ENCODE data around the gene KDM6A.

KDM6A gene

DNA sequence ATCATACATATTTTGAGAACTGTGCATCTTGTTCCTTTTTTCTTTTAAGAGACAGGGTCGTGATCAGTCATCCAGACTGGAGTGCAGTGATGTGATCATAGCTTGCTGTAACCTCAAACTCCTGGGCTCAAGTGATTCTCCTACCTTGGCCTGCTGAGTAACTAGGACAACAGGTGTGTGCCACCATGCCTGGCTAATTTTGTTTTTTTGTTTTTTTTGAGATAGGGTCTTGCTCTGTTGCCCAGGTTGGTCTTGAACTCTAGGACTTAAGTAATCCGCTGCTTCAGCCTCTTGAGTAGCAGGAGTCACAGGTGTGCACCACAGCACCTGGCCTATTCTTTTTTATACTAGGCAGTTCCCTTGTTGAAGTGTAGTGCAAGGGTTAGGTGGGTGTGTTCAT is 24.6 kb downstream of the KDM6A start:
- TF ChIP-seq, protein P1, sequence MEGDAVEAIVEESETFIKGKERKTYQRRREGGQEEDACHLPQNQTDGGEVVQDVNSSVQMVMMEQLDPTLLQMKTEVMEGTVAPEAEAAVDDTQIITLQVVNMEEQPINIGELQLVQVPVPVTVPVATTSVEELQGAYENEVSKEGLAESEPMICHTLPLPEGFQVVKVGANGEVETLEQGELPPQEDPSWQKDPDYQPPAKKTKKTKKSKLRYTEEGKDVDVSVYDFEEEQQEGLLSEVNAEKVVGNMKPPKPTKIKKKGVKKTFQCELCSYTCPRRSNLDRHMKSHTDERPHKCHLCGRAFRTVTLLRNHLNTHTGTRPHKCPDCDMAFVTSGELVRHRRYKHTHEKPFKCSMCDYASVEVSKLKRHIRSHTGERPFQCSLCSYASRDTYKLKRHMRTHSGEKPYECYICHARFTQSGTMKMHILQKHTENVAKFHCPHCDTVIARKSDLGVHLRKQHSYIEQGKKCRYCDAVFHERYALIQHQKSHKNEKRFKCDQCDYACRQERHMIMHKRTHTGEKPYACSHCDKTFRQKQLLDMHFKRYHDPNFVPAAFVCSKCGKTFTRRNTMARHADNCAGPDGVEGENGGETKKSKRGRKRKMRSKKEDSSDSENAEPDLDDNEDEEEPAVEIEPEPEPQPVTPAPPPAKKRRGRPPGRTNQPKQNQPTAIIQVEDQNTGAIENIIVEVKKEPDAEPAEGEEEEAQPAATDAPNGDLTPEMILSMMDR (IDR thresholded peaks at IDR 0.05; ENCODE audit: extremely low read depth, insufficient read depth, missing control alignments) = no peak
- in situ Hi-C loops (cut with MboI; ENCODE audit: low pct_unique_long_range_greater_than_20kb, low sequenced_read_pairs, unreplicated experiment) = no loop called here
- no peak for DNase-seq (ENCODE audit: low spot score)

DNA sequence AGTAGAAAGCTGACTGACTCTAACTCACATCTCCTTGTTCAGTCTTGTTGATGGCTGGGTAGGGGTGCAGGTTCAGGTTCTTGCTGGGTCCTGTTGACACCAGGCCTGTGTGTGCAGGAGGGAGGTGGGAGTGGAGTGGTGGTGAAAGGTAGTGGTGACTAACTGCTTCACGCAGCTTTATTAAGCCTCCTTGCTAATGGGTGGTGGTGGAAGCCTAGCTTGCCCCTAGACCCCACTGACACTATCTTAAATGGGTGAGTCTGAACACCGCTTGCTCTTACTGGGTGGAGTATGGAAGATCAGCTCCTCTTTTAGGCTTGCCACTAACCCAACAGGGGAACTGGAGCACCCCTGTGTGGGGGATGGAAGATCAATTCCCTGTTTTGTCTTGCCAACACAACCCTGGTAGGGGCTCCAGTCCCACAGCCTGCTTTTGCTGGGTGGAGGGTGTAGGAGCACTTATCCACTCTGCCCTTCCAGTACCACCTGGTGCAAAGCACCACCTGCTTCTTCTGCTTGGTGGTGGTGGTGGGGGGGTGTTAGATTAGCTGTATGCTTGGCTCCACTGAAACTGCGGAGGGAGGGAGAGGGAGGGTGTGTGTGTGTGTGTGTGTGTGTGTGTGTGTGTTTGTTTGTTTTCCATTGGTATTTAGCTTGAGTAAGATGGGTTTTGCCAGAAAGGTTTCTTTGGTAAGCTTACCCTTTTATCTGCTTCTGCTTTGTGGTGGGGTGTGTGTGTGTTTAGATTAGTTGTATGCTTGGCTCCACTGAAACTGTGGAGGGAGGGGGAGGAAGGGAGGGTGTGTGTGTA is 25.6 kb downstream of the KDM6A start:
- in situ Hi-C loops (cut with MboI; ENCODE audit: low pct_unique_long_range_greater_than_20kb, low sequenced_read_pairs, unreplicated experiment) = no loop called here
- DNase-seq (ENCODE audit: low spot score) = no peak
- TF ChIP-seq, protein P1 (IDR thresholded peaks at IDR 0.05; ENCODE audit: extremely low read depth, insufficient read depth, missing control alignments) = no peak

DNA sequence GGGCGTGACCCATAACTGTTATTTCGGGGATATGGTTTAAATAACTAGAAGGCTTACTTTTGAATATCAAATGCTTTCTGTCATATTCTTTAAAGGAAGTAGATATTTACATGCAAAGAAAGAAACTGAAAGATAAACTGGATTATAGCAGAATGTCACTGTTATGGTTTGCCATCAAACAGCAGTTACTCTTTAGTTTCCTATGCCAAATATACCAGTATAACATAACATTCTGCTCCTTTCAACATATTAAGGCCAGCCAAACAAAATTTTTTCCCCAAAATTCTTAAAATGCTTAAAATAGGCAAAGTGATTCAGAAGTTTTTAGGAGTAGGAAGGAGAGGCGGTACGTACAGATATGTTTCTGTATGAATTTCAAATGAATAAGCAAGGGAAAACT is 27.0 kb downstream of the KDM6A start:
- in situ Hi-C loops (cut with MboI; ENCODE audit: low pct_unique_long_range_greater_than_20kb, low sequenced_read_pairs, unreplicated experiment) = no loop called here
- TF ChIP-seq, protein P1 (IDR thresholded peaks at IDR 0.05; ENCODE audit: extremely low read depth, insufficient read depth, missing control alignments) = no peak
- DNase-seq (ENCODE audit: low spot score) = no peak

DNA sequence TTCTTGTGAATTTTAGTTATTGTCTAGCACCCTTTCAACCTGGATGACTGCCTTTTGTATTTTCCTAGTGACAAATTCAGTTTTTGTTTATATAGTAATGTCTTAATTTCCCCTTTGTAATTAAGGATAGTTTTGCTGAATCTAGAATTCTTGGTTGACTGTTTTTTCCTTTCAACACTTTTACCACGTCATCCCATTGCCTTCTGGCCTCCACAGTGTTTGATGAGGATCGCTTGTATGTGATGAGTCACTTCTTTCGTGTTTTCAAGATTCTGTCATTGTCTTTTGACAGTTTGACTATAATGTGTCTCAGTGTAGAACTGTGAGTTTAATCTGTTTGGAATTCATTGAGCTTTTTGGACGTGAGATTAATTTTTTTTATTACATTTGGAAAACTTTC is 30.1 kb downstream of the KDM6A start:
- TF ChIP-seq, protein P1 (IDR thresholded peaks at IDR 0.05; ENCODE audit: extremely low read depth, insufficient read depth, missing control alignments) = no peak
- in situ Hi-C loops (cut with MboI; ENCODE audit: low pct_unique_long_range_greater_than_20kb, low sequenced_read_pairs, unreplicated experiment) = no loop called here
- no peak for DNase-seq (ENCODE audit: low spot score)

DNA sequence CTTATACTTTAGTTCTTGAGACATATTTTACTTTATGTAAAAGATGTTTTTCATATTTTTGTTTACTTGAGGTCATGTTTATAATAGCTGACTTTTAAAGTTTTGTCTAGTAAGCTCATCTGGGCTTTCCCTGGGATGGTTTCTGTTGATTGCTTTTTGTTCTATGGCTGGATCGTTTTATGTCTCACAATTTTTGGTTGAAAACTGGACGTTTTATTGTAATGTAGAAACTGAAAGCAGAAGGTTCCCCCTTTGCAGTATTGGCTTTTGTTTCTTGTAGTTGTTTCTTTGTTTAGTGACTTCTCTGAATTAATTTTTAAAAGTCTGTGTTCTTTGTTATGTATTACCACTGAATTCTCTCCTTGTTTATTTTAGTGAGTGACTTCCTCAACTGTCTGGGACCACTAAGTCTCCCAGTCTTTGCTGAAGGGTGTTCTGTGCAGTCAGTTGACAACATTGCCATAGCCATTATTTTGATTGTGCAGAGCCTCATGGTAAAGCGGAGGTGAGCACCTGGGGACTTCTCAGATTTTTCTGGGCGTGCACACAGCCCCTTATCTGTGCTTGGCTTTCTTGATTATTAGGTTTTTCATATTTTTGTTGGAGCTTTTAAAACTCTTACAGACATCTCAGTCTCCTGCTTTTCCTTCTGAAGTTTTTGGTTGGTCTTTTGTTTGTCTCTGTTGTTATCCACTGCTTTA is 31.0 kb downstream of the KDM6A start:
- in situ Hi-C loops (cut with MboI; ENCODE audit: low pct_unique_long_range_greater_than_20kb, low sequenced_read_pairs, unreplicated experiment) = no loop called here
- DNase-seq (ENCODE audit: low spot score) = no peak
- TF ChIP-seq, protein P1 (IDR thresholded peaks at IDR 0.05; ENCODE audit: extremely low read depth, insufficient read depth, missing control alignments) = no peak

DNA sequence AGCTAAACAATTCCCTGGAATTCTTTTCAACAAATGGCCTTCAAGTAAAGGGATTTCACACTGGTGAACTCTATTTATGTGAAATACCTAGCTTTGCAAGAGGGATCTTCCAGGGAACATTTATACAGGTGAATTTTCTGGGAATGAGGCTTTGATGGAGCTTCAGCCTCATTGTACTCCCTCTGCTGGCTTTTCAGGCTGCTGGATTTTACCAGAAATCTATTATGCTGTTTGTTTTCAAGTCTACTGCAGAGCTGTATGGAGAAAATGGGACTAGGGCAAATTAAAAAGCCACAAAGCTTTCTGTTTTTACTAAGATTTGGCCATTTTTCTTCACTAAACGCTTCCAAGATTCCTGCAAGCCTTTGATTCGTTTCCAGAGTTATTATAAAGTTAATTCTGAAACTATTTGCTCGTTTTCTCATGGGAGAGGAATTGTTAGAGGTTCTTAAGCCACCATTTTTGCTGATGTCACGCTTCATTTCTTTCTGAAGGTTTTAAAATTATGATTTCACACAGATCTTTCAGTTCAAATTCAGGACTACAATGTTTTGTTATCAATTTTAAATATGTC is 31.6 kb downstream of the KDM6A start:
- DNase-seq (ENCODE audit: low spot score) = no peak
- TF ChIP-seq, protein P1 (IDR thresholded peaks at IDR 0.05; ENCODE audit: extremely low read depth, insufficient read depth, missing control alignments) = no peak
- in situ Hi-C loops (cut with MboI; ENCODE audit: low pct_unique_long_range_greater_than_20kb, low sequenced_read_pairs, unreplicated experiment) = no loop called here
